T-helper 9 cell (primary cell): ENCODE data around the gene IZUMO4.

Experiments
- DNase-seq: peaks from one replicate; pipeline ENCODE4 v3.0.0-alpha.2; 2020
- total RNA-seq, 2 donors: gene quantifications; one replicate each; lab custom pipeline; 2026; lab: John Stamatoyannopoulos, UW

The IZUMO4 gene
- total RNA-seq: 4.5 to 10.6 reads per million in 2 donors

GRCh38 chr19:2096480-2097202 lies at the start of gene IZUMO4:
Gene IZUMO4, plus strand, starts transcription at chr19:2096915. Its CDS starts 31 bp downstream, at chr19:2096946.
- peak; percentile 100 for DNase-seq

- no peak for DNase-seq
Observed at GRCh38 chr19:2047076-2047448, 49.7 kb upstream of the IZUMO4 start.

- DNase-seq: peak; percentile 41
Observed at GRCh38 chr19:2047449-2048103, 49.1 kb upstream of the IZUMO4 start.

GRCh38 chr19:2048104-2048958 lies 48.4 kb upstream of the IZUMO4 start:
- no peak for DNase-seq

- no peak for DNase-seq
Observed at GRCh38 chr19:2048959-2049740, 47.6 kb upstream of the IZUMO4 start.

- peak; percentile 46 for DNase-seq
Observed at GRCh38 chr19:2049741-2050348, 46.9 kb upstream of the IZUMO4 start.

- DNase-seq: no peak
Observed at GRCh38 chr19:2050349-2050990, 46.2 kb upstream of the IZUMO4 start.

GRCh38 chr19:2050991-2051772 lies 45.5 kb upstream of the IZUMO4 start, which contains the start of gene MKNK2:
Gene MKNK2, minus strand, starts transcription at chr19:2051244. Its CDS starts 393 bp downstream, at chr19:2050851.
- peak; percentile 96 for DNase-seq

GRCh38 chr19:2051773-2052704 lies 44.7 kb upstream of the IZUMO4 start:
- DNase-seq: peak; percentile 49

- DNase-seq: no peak
Observed at GRCh38 chr19:2053601-2054389, 42.9 kb upstream of the IZUMO4 start.

- no peak for DNase-seq
Observed at GRCh38 chr19:2054763-2055162, 42.0 kb upstream of the IZUMO4 start.

- DNase-seq: no peak
Observed at GRCh38 chr19:2055931-2056836, 40.5 kb upstream of the IZUMO4 start.

GRCh38 chr19:2056837-2057192 lies 39.9 kb upstream of the IZUMO4 start:
- no peak for DNase-seq

GRCh38 chr19:2057484-2058469 lies 38.9 kb upstream of the IZUMO4 start:
- no peak for DNase-seq

GRCh38 chr19:2058570-2059421 lies 37.9 kb upstream of the IZUMO4 start:
- DNase-seq: no peak
